ENCODE results near the gene RBBP4. TPM values are rescaled to one million over a fixed set of nuclear protein-coding genes. Genes with fewer than 3 reads are reported as not detected.

RBBP4 gene
- total and polyA plus RNA-seq, 2 of the 13 experiments (the other 11 are each of a cell fraction or from before 2014, with no cell fraction given) = 64.4 to 166 TPM

DNA sequence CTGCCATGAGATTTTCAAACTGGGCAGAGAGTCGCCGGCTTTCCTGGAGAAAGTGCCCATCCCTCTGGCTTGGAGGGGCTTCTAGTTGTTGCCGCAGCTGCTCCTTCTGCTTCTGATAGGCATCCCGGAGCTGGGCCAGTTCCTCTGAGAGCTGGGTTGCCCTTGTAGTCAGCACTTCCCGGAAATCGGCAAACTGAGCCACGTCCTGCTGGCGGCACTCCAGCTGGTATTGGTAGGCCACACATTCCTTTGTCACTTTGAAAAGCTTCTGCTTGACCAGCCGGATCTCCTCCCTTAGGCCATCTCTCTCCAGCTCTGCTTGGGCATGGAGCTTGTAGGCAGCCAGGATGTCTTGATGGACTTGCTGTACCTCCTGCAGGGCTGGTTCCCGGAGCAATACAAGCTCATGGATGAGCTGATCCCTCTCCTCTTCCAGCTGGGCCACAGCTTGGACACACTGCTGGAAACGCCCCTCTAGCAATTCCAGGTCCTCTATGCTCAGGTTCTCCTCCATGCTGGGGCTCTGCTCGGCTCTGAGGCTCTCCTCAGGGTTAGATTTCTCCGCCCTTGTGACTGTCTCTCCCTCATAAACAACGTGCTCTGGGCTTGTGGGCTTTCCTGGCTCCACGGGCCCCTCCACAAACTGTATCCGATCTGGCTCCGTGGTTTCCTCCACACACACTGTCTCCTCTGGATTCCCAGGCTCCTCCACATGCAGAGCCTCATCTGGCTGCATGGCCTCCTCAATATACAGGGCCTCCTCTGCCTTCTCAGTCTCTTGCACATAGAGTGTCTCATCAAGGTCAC is 44.3 kb downstream of the RBBP4 start (continued):
- TF ChIP-seq, protein P1, sequence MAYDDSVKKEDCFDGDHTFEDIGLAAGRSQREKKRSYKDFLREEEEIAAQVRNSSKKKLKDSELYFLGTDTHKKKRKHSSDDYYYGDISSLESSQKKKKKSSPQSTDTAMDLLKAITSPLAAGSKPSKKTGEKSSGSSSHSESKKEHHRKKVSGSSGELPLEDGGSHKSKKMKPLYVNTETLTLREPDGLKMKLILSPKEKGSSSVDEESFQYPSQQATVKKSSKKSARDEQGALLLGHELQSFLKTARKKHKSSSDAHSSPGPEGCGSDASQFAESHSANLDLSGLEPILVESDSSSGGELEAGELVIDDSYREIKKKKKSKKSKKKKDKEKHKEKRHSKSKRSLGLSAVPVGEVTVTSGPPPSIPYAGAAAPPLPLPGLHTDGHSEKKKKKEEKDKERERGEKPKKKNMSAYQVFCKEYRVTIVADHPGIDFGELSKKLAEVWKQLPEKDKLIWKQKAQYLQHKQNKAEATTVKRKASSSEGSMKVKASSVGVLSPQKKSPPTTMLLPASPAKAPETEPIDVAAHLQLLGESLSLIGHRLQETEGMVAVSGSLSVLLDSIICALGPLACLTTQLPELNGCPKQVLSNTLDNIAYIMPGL (CRISPR knock-in tag; IDR thresholded peaks at IDR 0.05; ENCODE audit: borderline replicate concordance in 1 of 2, low read depth in 1 of 2) = peak in 1 of 2 experiments; percentile 35; a peak in 1 of 4 replicates
- TF ChIP-seq, protein P2, sequence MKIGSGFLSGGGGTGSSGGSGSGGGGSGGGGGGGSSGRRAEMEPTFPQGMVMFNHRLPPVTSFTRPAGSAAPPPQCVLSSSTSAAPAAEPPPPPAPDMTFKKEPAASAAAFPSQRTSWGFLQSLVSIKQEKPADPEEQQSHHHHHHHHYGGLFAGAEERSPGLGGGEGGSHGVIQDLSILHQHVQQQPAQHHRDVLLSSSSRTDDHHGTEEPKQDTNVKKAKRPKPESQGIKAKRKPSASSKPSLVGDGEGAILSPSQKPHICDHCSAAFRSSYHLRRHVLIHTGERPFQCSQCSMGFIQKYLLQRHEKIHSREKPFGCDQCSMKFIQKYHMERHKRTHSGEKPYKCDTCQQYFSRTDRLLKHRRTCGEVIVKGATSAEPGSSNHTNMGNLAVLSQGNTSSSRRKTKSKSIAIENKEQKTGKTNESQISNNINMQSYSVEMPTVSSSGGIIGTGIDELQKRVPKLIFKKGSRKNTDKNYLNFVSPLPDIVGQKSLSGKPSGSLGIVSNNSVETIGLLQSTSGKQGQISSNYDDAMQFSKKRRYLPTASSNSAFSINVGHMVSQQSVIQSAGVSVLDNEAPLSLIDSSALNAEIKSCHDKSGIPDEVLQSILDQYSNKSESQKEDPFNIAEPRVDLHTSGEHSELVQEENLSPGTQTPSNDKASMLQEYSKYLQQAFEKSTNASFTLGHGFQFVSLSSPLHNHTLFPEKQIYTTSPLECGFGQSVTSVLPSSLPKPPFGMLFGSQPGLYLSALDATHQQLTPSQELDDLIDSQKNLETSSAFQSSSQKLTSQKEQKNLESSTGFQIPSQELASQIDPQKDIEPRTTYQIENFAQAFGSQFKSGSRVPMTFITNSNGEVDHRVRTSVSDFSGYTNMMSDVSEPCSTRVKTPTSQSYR (CRISPR knock-in tag; IDR thresholded peaks at IDR 0.05; ENCODE audit: borderline replicate concordance) = 0 out of 2 replicates have a peak, but pooled peaks have one; percentile 11
- TF ChIP-seq, protein P3, sequence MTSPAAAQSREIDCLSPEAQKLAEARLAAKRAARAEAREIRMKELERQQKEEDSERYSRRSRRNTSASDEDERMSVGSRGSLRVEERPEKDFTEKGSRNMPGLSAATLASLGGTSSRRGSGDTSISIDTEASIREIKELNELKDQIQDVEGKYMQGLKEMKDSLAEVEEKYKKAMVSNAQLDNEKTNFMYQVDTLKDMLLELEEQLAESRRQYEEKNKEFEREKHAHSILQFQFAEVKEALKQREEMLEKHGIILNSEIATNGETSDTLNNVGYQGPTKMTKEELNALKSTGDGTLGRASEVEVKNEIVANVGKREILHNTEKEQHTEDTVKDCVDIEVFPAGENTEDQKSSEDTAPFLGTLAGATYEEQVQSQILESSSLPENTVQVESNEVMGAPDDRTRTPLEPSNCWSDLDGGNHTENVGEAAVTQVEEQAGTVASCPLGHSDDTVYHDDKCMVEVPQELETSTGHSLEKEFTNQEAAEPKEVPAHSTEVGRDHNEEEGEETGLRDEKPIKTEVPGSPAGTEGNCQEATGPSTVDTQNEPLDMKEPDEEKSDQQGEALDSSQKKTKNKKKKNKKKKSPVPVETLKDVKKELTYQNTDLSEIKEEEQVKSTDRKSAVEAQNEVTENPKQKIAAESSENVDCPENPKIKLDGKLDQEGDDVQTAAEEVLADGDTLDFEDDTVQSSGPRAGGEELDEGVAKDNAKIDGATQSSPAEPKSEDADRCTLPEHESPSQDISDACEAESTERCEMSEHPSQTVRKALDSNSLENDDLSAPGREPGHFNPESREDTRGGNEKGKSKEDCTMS (CRISPR knock-in tag; conservative IDR thresholded peaks at IDR 0.05) = no peak
